B cell (primary cell): ENCODE data around the gene TMEM250. TPM values are rescaled to one million over a fixed set of nuclear protein-coding genes. Genes with fewer than 3 reads are reported as not detected.

Experiments
- ATAC-seq: fragments of 200-7000 bp; cut with Tn5 transposase; one replicate; pipeline ENCODE4 v1.10.0; 2021; ENCODE audit warnings: low read depth, mild to moderate bottlenecking, moderate number of reproducible peaks, moderate library complexity
- CTCF ChIA-PET: fragments of 350-600 bp; sonication (Branson Sonifier 250); formaldehyde crosslinking; loops from one replicate; lab custom pipeline; 2021; ENCODE audit warnings: antibody characterized with exemption, inconsistent platforms; lab: Charles Lee
- POLR2A ChIA-PET: fragments of 350-600 bp; sonication (Branson Sonifier 250); formaldehyde crosslinking; loops from one replicate; lab custom pipeline; 2021; ENCODE audit warnings: antibody characterized with exemption; lab: Charles Lee
- DNase-seq: peaks from one replicate; pipeline ENCODE4 v3.0.0; 2013
- H2AFZ ChIP-seq: 2 replicates; pipeline ENCODE4 v1.6.1; 2012; ENCODE audit warnings: mild to moderate bottlenecking, low read depth, low read length; ENCODE audit not compliant: insufficient read depth, poor library complexity, severe bottlenecking
- H3K27ac ChIP-seq, 2 donors: 1 replicate in 1 of 2; 2 replicates in 1 of 2; pipeline ENCODE4 v1.5.1; 2012 to 2013; ENCODE audit warnings: low read length in 2 of 2, mild to moderate bottlenecking in 2 of 2, moderate library complexity in 1 of 2
- H3K27me3 ChIP-seq, 4 experiments: fragments of 200-600 bp in 1 of 4; sonication (generic) in 1 of 4; replicated peaks in 1 of 4; 1 replicate in 2 of 4; 2 replicates in 2 of 4; pipeline versions ENCODE4 v1.6.1 to v1.7.0; 2013 to 2016; ENCODE audit warnings: low read length in 3 of 4, mild to moderate bottlenecking in 2 of 4, mixed read lengths in 1 of 4, moderate library complexity in 1 of 4; ENCODE audit not compliant: insufficient read depth in 4 of 4, control insufficient read depth in 3 of 4; ENCODE audit errors: control extremely low read depth in 1 of 4
- H3K36me3 ChIP-seq, 2 experiments: replicated peaks in 1 of 2; 1 replicate in 1 of 2; 2 replicates in 1 of 2; pipeline versions ENCODE4 v1.6.1 to v1.7.1; 2013; ENCODE audit warnings: low read length in 1 of 2; ENCODE audit not compliant: insufficient read depth in 2 of 2, control insufficient read depth in 1 of 2; ENCODE audit errors: control extremely low read depth in 1 of 2, extremely low read depth in 1 of 2
- H3K4me1 ChIP-seq, 2 donors: fragments of 200-600 bp in 1 of 2; sonication (generic) in 1 of 2; 1 replicate in 1 of 2; 2 replicates in 1 of 2; pipeline versions ENCODE4 v1.5.1 to v1.6.1; 2013 to 2017; ENCODE audit warnings: low read length in 2 of 2; ENCODE audit not compliant: control insufficient read depth in 2 of 2, insufficient read depth in 2 of 2
- H3K4me2 ChIP-seq: replicated peaks from 2 replicates; pipeline ENCODE3; 2012; ENCODE audit warnings: mild to moderate bottlenecking, low read depth, low read length; ENCODE audit not compliant: poor library complexity, severe bottlenecking
- H3K4me3 ChIP-seq, 5 experiments: fragments of 200-600 bp in 1 of 5; sonication (generic) in 1 of 5; 1 replicate in 3 of 5; 2 replicates in 2 of 5; pipeline versions ENCODE4 v1.5.1 to v1.7.0; 2011 to 2016; ENCODE audit warnings: low read length in 4 of 5, mild to moderate bottlenecking in 4 of 5, low read depth in 2 of 5, control low read depth in 1 of 5, moderate library complexity in 1 of 5; ENCODE audit not compliant: insufficient read depth in 1 of 5; ENCODE audit errors: control extremely low read depth in 1 of 5, extremely low read depth in 1 of 5
- H3K79me2 ChIP-seq: fragments of 200-600 bp; sonication (generic); one replicate; pipeline ENCODE4 v1.6.0; 2016; ENCODE audit warnings: low read length; ENCODE audit not compliant: control insufficient read depth, insufficient read depth
- H3K9ac ChIP-seq: fragments of 200-600 bp; sonication (generic); 2 replicates; pipeline ENCODE4 v1.6.1; 2017; ENCODE audit warnings: mild to moderate bottlenecking, low read length, moderate library complexity
- H3K9me3 ChIP-seq, 3 donors: one replicate each; pipeline versions ENCODE4 v1.6.1 to v1.7.1; 2013; ENCODE audit warnings: low read length in 2 of 3; ENCODE audit not compliant: control insufficient read depth in 2 of 3, insufficient read depth in 1 of 3; ENCODE audit errors: control extremely low read depth in 1 of 3
- H4K20me1 ChIP-seq: 2 replicates; pipeline ENCODE4 v1.6.0; 2012; ENCODE audit warnings: mild to moderate bottlenecking, low read length; ENCODE audit not compliant: insufficient read depth, control insufficient read depth, poor library complexity, severe bottlenecking
- H3K27ac Mint-ChIP-seq: one replicate; pipeline ENCODE4 v1.8.0; 2021; ENCODE audit warnings: mixed read lengths
- H3K27me3 Mint-ChIP-seq: one replicate; pipeline ENCODE4 v1.8.0; 2021; ENCODE audit warnings: mixed read lengths
- H3K4me1 Mint-ChIP-seq: one replicate; pipeline ENCODE4 v1.8.0; 2021; ENCODE audit warnings: mixed read lengths
- H3K4me3 Mint-ChIP-seq: one replicate; pipeline ENCODE4 v1.8.0; 2021; ENCODE audit warnings: mixed read lengths
- H3K9me3 Mint-ChIP-seq: one replicate; pipeline ENCODE4 v1.8.0; 2022; ENCODE audit warnings: mixed read lengths; ENCODE audit not compliant: insufficient read depth
- EZH2 ChIP-seq: IDR thresholded peaks from 2 replicates; pipeline ENCODE4 v1.6.1; 2012; ENCODE audit warnings: borderline replicate concordance, low read depth, mild to moderate bottlenecking, moderate library complexity, low read length; ENCODE audit not compliant: insufficient read depth, poor library complexity, severe bottlenecking
- WGBS: methylation state at CpG from one replicate; pipeline ENCODE4 v1.1.5; 2013; ENCODE audit warnings: missing lambda C conversion rate; ENCODE audit not compliant: insufficient coverage; 5-methylcytosine and 5-hydroxymethylcytosine counted together
- intact Hi-C: fragments of 100-400 bp; cut with micrococcal nuclease; formaldehyde crosslinking; loops from one replicate; pipeline ENCODE4 v1.10.0; 2022
- polyA plus RNA-seq: library from polyadenylated mRNA; depleted of rRNA; stranded (reverse); fragments of >200 nt; gene quantifications from 2 replicates; pipeline ENCODE4 v1.2.3, GENCODE V29; 2012
- total RNA-seq, 2 donors: library from RNA; stranded (reverse); fragments of 120-200 nt in 1 of 2; gene quantifications; 1 replicate in 1 of 2; 2 replicates in 1 of 2; pipeline versions ENCODE4 v1.2.3 to v1.2.4, GENCODE V29; 2013 to 2022
- TF ChIP-seq, protein P1 (sequence below): fragments of 200-600 bp; IDR thresholded peaks from one replicate; pipeline ENCODE4 v1.8.0; 2022; ENCODE audit warnings: antibody characterized with exemption, mild to moderate bottlenecking

TMEM250 gene
- total and polyA plus RNA-seq, 2 donors (not counting 1 experiment from before 2014, with no cell fraction given), result 11.1 to 29.6 TPM

DNA sequence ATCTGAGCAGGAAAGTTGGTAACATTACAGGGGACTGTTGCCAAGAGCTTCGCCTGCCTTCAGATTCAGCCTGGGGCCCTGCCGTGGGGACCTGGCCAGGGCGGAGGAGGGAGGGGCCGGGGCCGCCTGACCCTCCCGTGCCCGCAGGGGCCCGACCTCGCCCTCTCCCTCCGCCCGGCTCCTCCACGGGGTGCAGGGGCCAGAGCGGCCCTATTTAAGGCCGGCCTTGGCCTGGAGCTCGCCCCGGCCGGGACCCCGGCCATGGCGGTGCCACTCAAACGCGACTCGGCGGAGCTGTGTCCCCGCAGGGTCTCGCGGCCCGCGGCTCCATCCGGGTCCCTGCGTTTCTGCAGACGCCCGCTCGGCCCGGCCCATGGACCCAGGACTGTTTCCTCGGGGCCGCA, 757 bp downstream of the TMEM250 start:
- no peaks in the 10 kb centered on the region for H3K27me3 Mint-ChIP-seq
- Histone ChIP-seq H3K36me3 (peaks cover 0 to 13% of the 10 kb centered on the region in 2 experiments), H3K4me3 (peak overlapping the region; percentile 32 to 76 (median 64)), H3K4me1 (peaks cover 15 to 27% of the 10 kb centered on the region in 2 donors), H3K4me2 (peak overlapping the region; percentile 92), H3K27ac (peak overlapping the region; percentile 29 to 94), H3K9ac (peak overlapping the region; percentile 88), H4K20me1 (peaks cover 13% of the 10 kb centered on the region), H2AFZ (peak overlapping the region; percentile 87), H3K79me2 (peaks cover 24% of the 10 kb centered on the region), H3K9me3 (no peaks in the 10 kb centered on the region), H3K27me3 (no peaks in the 10 kb centered on the region)
- no peak for ATAC-seq
- no peak for DNase-seq
- POLR2A ChIA-PET, result interaction anchor here (0.8 to 2.0 kb wide), 3 partner anchors 9 to 156 kb away, joined by 3 to 15 read pairs (median 8); partner anchors contain the start of gene UBAC1
- intact Hi-C loops, result loop anchor here (1.0 to 2.0 kb wide), 5 partner anchors 9 to 245 kb away; partner anchors contain the start of genes DNLZ, QSOX2 and UBAC1
- WGBS, result under 1% methylated on average over 36 of the region's 36 CpGs
- peak overlapping the region; percentile 82 for H3K4me3 Mint-ChIP-seq
- CTCF ChIA-PET, result interaction anchor here (0.9 to 1.5 kb wide), 5 partner anchors 9 to 157 kb away, joined by 3 to 5 read pairs (median 4); partner anchors contain the start of gene UBAC1
- no peak for TF ChIP-seq EZH2
- TF ChIP-seq, protein P1, sequence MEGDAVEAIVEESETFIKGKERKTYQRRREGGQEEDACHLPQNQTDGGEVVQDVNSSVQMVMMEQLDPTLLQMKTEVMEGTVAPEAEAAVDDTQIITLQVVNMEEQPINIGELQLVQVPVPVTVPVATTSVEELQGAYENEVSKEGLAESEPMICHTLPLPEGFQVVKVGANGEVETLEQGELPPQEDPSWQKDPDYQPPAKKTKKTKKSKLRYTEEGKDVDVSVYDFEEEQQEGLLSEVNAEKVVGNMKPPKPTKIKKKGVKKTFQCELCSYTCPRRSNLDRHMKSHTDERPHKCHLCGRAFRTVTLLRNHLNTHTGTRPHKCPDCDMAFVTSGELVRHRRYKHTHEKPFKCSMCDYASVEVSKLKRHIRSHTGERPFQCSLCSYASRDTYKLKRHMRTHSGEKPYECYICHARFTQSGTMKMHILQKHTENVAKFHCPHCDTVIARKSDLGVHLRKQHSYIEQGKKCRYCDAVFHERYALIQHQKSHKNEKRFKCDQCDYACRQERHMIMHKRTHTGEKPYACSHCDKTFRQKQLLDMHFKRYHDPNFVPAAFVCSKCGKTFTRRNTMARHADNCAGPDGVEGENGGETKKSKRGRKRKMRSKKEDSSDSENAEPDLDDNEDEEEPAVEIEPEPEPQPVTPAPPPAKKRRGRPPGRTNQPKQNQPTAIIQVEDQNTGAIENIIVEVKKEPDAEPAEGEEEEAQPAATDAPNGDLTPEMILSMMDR, result no peak
- peak overlapping the region; percentile 83 for H3K27ac Mint-ChIP-seq
- H3K9me3 Mint-ChIP-seq, result no peaks in the 10 kb centered on the region
- H3K4me1 Mint-ChIP-seq, result peaks cover 13% of the 10 kb centered on the region

DNA sequence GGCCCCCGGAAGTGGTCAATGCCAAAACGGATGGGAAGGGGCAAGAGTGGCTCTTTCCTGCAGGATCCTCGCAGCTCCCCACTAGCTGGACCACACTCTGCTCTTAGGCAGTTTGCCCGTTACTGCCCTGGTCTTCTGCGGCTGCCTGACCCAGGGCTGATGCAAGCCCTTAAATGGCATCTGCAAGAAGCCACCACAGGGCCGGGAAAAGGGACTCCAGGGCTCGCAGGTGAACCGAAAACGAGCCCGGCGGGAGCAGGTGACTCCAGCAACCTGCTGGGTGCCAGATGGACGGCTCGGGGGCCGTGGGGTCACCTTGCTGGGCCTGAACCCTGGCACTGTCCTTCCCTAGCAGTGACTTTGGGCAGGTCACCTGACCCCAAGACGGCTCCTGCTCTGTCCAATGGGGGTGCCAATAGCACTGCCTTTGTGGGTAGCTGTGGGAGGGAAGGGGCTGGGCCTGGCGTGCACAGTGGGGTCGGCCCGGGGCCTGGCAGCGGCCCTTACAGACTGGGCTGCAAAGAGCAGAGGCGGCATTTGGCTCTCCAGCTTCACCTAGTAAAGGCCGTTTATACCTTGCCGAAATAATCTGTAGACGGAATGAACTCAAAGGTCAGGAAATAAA, 1.3 kb downstream of the TMEM250 start:
- Histone ChIP-seq H3K27me3 (no peaks in the 10 kb centered on the region), H4K20me1 (peaks cover 13% of the 10 kb centered on the region), H3K36me3 (peaks cover 0 to 13% of the 10 kb centered on the region in 2 experiments), H2AFZ (peak overlapping the region; percentile 87), H3K9me3 (no peaks in the 10 kb centered on the region), H3K27ac (peak overlapping the region; percentile 29 to 94), H3K9ac (peak overlapping the region; percentile 88), H3K4me3 (peak overlapping the region; percentile 32 to 76 (median 64)), H3K79me2 (peaks cover 24% of the 10 kb centered on the region), H3K4me2 (peak overlapping the region; percentile 92), H3K4me1 (peaks cover 15 to 22% of the 10 kb centered on the region in 2 donors)
- intact Hi-C loops, result no loop called here
- DNase-seq (peak; percentile 44), ATAC-seq (no peak)
- Mint-ChIP-seq H3K27me3 (no peaks in the 10 kb centered on the region), H3K4me3 (peak overlapping the region; percentile 82), H3K27ac (peak overlapping the region; percentile 83), H3K4me1 (peaks cover 11% of the 10 kb centered on the region), H3K9me3 (no peaks in the 10 kb centered on the region)
- CTCF ChIA-PET, result interaction anchor here (0.9 to 1.5 kb wide), 4 partner anchors 8 to 150 kb away, joined by 3 to 5 read pairs (median 4); no protein-coding TSS in a partner anchor
- 52% methylated on average over 23 of the region's 23 CpGs for WGBS
- TF ChIP-seq EZH2, result no peak
- TF ChIP-seq, protein P1, result no peak
- POLR2A ChIA-PET, result interaction anchor here (0.8 to 2.0 kb wide), 3 partner anchors 9 to 156 kb away, joined by 3 to 15 read pairs (median 8); partner anchors contain the start of gene UBAC1
